B cell (primary cell): Measurements from ENCODE around the gene CFD. TPM values are rescaled to one million over a fixed set of nuclear protein-coding genes. Genes with fewer than 3 reads are reported as not detected.
A peak's percentile ranks its signal among the peaks of the same experiment; 100 is the strongest.

Source experiments
- ATAC-seq: fragments of 200-7000 bp; cut with Tn5 transposase; one replicate; pipeline ENCODE4 v1.10.0; 2021; ENCODE audit warnings: low read depth, mild to moderate bottlenecking, moderate number of reproducible peaks, moderate library complexity
- CTCF ChIA-PET: fragments of 350-600 bp; sonication (Branson Sonifier 250); formaldehyde crosslinking; loops from one replicate; lab custom pipeline; 2021; ENCODE audit warnings: antibody characterized with exemption, inconsistent platforms; lab: Charles Lee
- POLR2A ChIA-PET: fragments of 350-600 bp; sonication (Branson Sonifier 250); formaldehyde crosslinking; loops from one replicate; lab custom pipeline; 2021; ENCODE audit warnings: antibody characterized with exemption; lab: Charles Lee
- DNase-seq: peaks from one replicate; pipeline ENCODE4 v3.0.0; 2013
- H2AFZ ChIP-seq: 2 replicates; pipeline ENCODE4 v1.6.1; 2012; ENCODE audit warnings: mild to moderate bottlenecking, low read depth, low read length; ENCODE audit not compliant: insufficient read depth, poor library complexity, severe bottlenecking
- H3K27ac ChIP-seq, 2 donors: 1 replicate in 1 of 2; 2 replicates in 1 of 2; pipeline ENCODE4 v1.5.1; 2012 to 2013; ENCODE audit warnings: low read length in 2 of 2, mild to moderate bottlenecking in 2 of 2, moderate library complexity in 1 of 2
- H3K27me3 ChIP-seq, 4 experiments: fragments of 200-600 bp in 1 of 4; sonication (generic) in 1 of 4; replicated peaks in 1 of 4; 1 replicate in 2 of 4; 2 replicates in 2 of 4; pipeline versions ENCODE4 v1.6.1 to v1.7.0; 2013 to 2016; ENCODE audit warnings: low read length in 3 of 4, mild to moderate bottlenecking in 2 of 4, mixed read lengths in 1 of 4, moderate library complexity in 1 of 4; ENCODE audit not compliant: insufficient read depth in 4 of 4, control insufficient read depth in 3 of 4; ENCODE audit errors: control extremely low read depth in 1 of 4
- H3K36me3 ChIP-seq, 2 experiments: replicated peaks in 1 of 2; 1 replicate in 1 of 2; 2 replicates in 1 of 2; pipeline versions ENCODE4 v1.6.1 to v1.7.1; 2013; ENCODE audit warnings: low read length in 1 of 2; ENCODE audit not compliant: insufficient read depth in 2 of 2, control insufficient read depth in 1 of 2; ENCODE audit errors: control extremely low read depth in 1 of 2, extremely low read depth in 1 of 2
- H3K4me1 ChIP-seq, 2 donors: fragments of 200-600 bp in 1 of 2; sonication (generic) in 1 of 2; 1 replicate in 1 of 2; 2 replicates in 1 of 2; pipeline versions ENCODE4 v1.5.1 to v1.6.1; 2013 to 2017; ENCODE audit warnings: low read length in 2 of 2; ENCODE audit not compliant: control insufficient read depth in 2 of 2, insufficient read depth in 2 of 2
- H3K4me2 ChIP-seq: replicated peaks from 2 replicates; pipeline ENCODE3; 2012; ENCODE audit warnings: mild to moderate bottlenecking, low read depth, low read length; ENCODE audit not compliant: poor library complexity, severe bottlenecking
- H3K4me3 ChIP-seq, 5 experiments: fragments of 200-600 bp in 1 of 5; sonication (generic) in 1 of 5; 1 replicate in 3 of 5; 2 replicates in 2 of 5; pipeline versions ENCODE4 v1.5.1 to v1.7.0; 2011 to 2016; ENCODE audit warnings: low read length in 4 of 5, mild to moderate bottlenecking in 4 of 5, low read depth in 2 of 5, control low read depth in 1 of 5, moderate library complexity in 1 of 5; ENCODE audit not compliant: insufficient read depth in 1 of 5; ENCODE audit errors: control extremely low read depth in 1 of 5, extremely low read depth in 1 of 5
- H3K79me2 ChIP-seq: fragments of 200-600 bp; sonication (generic); one replicate; pipeline ENCODE4 v1.6.0; 2016; ENCODE audit warnings: low read length; ENCODE audit not compliant: control insufficient read depth, insufficient read depth
- H3K9ac ChIP-seq: fragments of 200-600 bp; sonication (generic); 2 replicates; pipeline ENCODE4 v1.6.1; 2017; ENCODE audit warnings: mild to moderate bottlenecking, low read length, moderate library complexity
- H3K9me3 ChIP-seq, 3 donors: one replicate each; pipeline versions ENCODE4 v1.6.1 to v1.7.1; 2013; ENCODE audit warnings: low read length in 2 of 3; ENCODE audit not compliant: control insufficient read depth in 2 of 3, insufficient read depth in 1 of 3; ENCODE audit errors: control extremely low read depth in 1 of 3
- H4K20me1 ChIP-seq: 2 replicates; pipeline ENCODE4 v1.6.0; 2012; ENCODE audit warnings: mild to moderate bottlenecking, low read length; ENCODE audit not compliant: insufficient read depth, control insufficient read depth, poor library complexity, severe bottlenecking
- H3K27ac Mint-ChIP-seq: one replicate; pipeline ENCODE4 v1.8.0; 2021; ENCODE audit warnings: mixed read lengths
- H3K27me3 Mint-ChIP-seq: one replicate; pipeline ENCODE4 v1.8.0; 2021; ENCODE audit warnings: mixed read lengths
- H3K4me1 Mint-ChIP-seq: one replicate; pipeline ENCODE4 v1.8.0; 2021; ENCODE audit warnings: mixed read lengths
- H3K4me3 Mint-ChIP-seq: one replicate; pipeline ENCODE4 v1.8.0; 2021; ENCODE audit warnings: mixed read lengths
- H3K9me3 Mint-ChIP-seq: one replicate; pipeline ENCODE4 v1.8.0; 2022; ENCODE audit warnings: mixed read lengths; ENCODE audit not compliant: insufficient read depth
- CTCF ChIP-seq: fragments of 200-600 bp; IDR thresholded peaks from one replicate; pipeline ENCODE4 v1.8.0; 2022; ENCODE audit warnings: antibody characterized with exemption, mild to moderate bottlenecking
- EZH2 ChIP-seq: IDR thresholded peaks from 2 replicates; pipeline ENCODE4 v1.6.1; 2012; ENCODE audit warnings: borderline replicate concordance, low read depth, mild to moderate bottlenecking, moderate library complexity, low read length; ENCODE audit not compliant: insufficient read depth, poor library complexity, severe bottlenecking
- WGBS: methylation state at CpG from one replicate; pipeline ENCODE4 v1.1.5; 2013; ENCODE audit warnings: missing lambda C conversion rate; ENCODE audit not compliant: insufficient coverage; 5-methylcytosine and 5-hydroxymethylcytosine counted together
- intact Hi-C: fragments of 100-400 bp; cut with micrococcal nuclease; formaldehyde crosslinking; loops from one replicate; pipeline ENCODE4 v1.10.0; 2022
- polyA plus RNA-seq: library from polyadenylated mRNA; depleted of rRNA; stranded (reverse); fragments of >200 nt; gene quantifications from 2 replicates; pipeline ENCODE4 v1.2.3, GENCODE V29; 2012
- total RNA-seq, 2 donors: library from RNA; stranded (reverse); fragments of 120-200 nt in 1 of 2; gene quantifications; 1 replicate in 1 of 2; 2 replicates in 1 of 2; pipeline versions ENCODE4 v1.2.3 to v1.2.4, GENCODE V29; 2013 to 2022

The CFD gene
- total and polyA plus RNA-seq, 2 donors (not counting 1 experiment from before 2014, with no cell fraction given), result 0.79 to 6.6 TPM

GRCh38 chr19:887599-887998, 28.1 kb downstream of the CFD start:
- ATAC-seq, result no peak
- Mint-ChIP-seq H3K4me3 (no peak overlapping the region), H3K9me3 (no peaks in the 10 kb centered on the region), H3K27me3 (no peaks in the 10 kb centered on the region), H3K4me1 (peaks cover 8% of the 10 kb centered on the region), H3K27ac (no peak overlapping the region)
- Histone ChIP-seq H3K4me3 (no peak overlapping the region), H3K27me3 (no peaks in the 10 kb centered on the region), H3K36me3 (peaks cover 0 to 58% of the 10 kb centered on the region in 2 experiments), H3K79me2 (peaks cover 58% of the 10 kb centered on the region), H3K27ac (no peak overlapping the region), H3K4me2 (no peak overlapping the region), H3K9me3 (no peaks in the 10 kb centered on the region), H3K9ac (no peak overlapping the region), H2AFZ (no peak overlapping the region), H3K4me1 (peaks cover 5 to 32% of the 10 kb centered on the region in 2 donors), H4K20me1 (peaks cover 35% of the 10 kb centered on the region)
- no peak for DNase-seq
- CTCF ChIA-PET, result no interaction called here
- POLR2A ChIA-PET, result no interaction called here
- 99% methylated on average over 8 of the region's 10 CpGs for WGBS
- TF ChIP-seq CTCF (no peak), EZH2 (no peak)
- intact Hi-C loops, result no loop called here

DNA sequence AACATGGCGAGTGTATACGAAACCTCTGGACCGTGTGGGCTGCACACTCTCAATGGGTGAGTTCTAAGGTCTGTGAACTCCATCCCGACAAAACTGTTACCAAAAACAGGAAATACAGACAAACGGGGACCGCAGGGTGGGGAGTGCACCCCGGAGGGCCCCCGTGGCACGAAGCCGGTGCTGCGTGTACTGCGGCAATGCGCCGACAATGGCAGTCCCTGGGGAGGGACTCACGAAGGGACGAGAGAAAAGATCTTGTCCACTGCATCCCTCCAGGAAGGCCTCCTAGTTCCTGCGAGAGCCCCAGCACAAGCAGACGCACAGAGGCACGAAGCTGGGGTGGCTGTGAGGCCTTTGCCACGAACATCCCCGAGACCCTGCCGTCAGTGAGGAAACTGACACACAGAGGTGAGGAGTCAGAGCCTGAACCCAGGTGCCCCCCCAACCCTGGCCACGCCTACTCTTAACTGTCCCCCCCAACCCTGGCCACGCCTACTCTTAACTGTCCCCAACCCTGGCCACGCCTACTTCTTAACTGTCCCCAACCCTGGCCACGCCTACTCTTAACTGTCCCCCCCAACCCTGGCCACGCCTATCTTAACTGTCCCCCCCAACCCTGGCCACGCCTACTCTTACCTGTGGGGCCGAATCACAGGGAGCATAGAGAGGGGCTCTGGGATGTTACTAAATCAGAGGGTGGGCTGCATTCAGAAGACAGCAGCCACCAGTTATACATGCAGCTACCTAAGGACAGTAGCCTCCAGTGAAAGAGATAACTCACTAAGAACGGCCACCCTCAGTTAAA, 29.3 kb downstream of the CFD start:
- H3K27ac ChIP-seq, result peak overlapping the region in 1 of 2 donors; percentile 48
- intact Hi-C loops, result no loop called here
- WGBS, result 93% methylated on average over 26 of the region's 30 CpGs
- Mint-ChIP-seq H3K4me1 (peaks cover 14% of the 10 kb centered on the region), H3K9me3 (no peaks in the 10 kb centered on the region), H3K27me3 (no peaks in the 10 kb centered on the region), H3K27ac (no peak overlapping the region), H3K4me3 (no peak overlapping the region)
- H3K36me3 ChIP-seq, result peaks cover 0 to 50% of the 10 kb centered on the region in 2 experiments
- peaks cover 5 to 37% of the 10 kb centered on the region in 2 donors for H3K4me1 ChIP-seq
- H3K27me3 ChIP-seq, result no peaks in the 10 kb centered on the region
- DNase-seq (peak; percentile 75), ATAC-seq (no peak)
- H2AFZ ChIP-seq, result no peak overlapping the region
- peaks cover 34% of the 10 kb centered on the region for H4K20me1 ChIP-seq
- H3K4me3 ChIP-seq, result peak overlapping the region in 1 of 5 experiments; percentile 21
- peak overlapping the region; percentile 35 for H3K4me2 ChIP-seq
- TF ChIP-seq EZH2 (no peak), CTCF (no peak)
- no peaks in the 10 kb centered on the region for H3K9me3 ChIP-seq
- ChIA-PET POLR2A (interaction anchor here (1.3 kb wide), 1 partner anchor 21 kb away, joined by 3 read pairs; no protein-coding TSS in a partner anchor), CTCF (no interaction called here)
- no peak overlapping the region for H3K9ac ChIP-seq
- H3K79me2 ChIP-seq, result peaks cover 52% of the 10 kb centered on the region
